Caco-2 (cell line): ENCODE measurements around the gene MYO9B. TPM values are rescaled to one million over a fixed set of nuclear protein-coding genes. Genes with fewer than 3 reads are reported as not detected.

ENCODE experiments used
- BruUV-seq: library from RNA; stranded (reverse); fragments of 400-500 nt; replicated peaks from 2 replicates; lab custom pipeline; 2021; lab: Mats Ljungman, UMichigan
- CTCF ChIA-PET: fragments of 300-600 bp; sonication (Branson Sonifier 250); formaldehyde crosslinking; loops from one replicate; lab custom pipeline; 2022; ENCODE audit warnings: antibody characterized with exemption; lab: Charles Lee
- POLR2A ChIA-PET: fragments of 300-600 bp; sonication (Branson Sonifier 250); formaldehyde crosslinking; loops from one replicate; lab custom pipeline; 2022; ENCODE audit warnings: antibody characterized with exemption; lab: Charles Lee
- DNase-seq, 2 experiments: peaks; one replicate each; pipeline versions ENCODE4 v3.0.0 to v3.0.0-alpha.2; 2020 to 2022
- H3K27me3 ChIP-seq: replicated peaks from 2 replicates; pipeline ENCODE4 v1.6.0; 2011; ENCODE audit warnings: low read length; ENCODE audit not compliant: control insufficient read depth, insufficient read depth
- H3K36me3 ChIP-seq: 2 replicates; pipeline ENCODE4 v1.5.1; 2011; ENCODE audit warnings: low read length; ENCODE audit not compliant: control insufficient read depth, insufficient read depth
- H3K4me1 ChIP-seq: fragments of 250-450 bp; sonication (Bioruptor Pico); 2 replicates; pipeline ENCODE4 v1.5.1; 2020; ENCODE audit warnings: mild to moderate bottlenecking
- H3K4me3 ChIP-seq: 2 replicates; pipeline ENCODE4 v1.5.1; 2011; ENCODE audit warnings: low read depth, mild to moderate bottlenecking, control low read depth, low read length
- H3K9me3 ChIP-seq: fragments of 250-450 bp; sonication (Bioruptor Pico); 2 replicates; pipeline ENCODE4 v1.5.1; 2020; ENCODE audit warnings: mild to moderate bottlenecking, moderate library complexity
- H3K27ac Mint-ChIP-seq: one replicate; pipeline ENCODE4 v1.8.0; 2022; ENCODE audit warnings: mixed read lengths; ENCODE audit not compliant: unreplicated experiment
- H3K27me3 Mint-ChIP-seq: one replicate; pipeline ENCODE4 v1.8.0; 2022; ENCODE audit warnings: mixed read lengths; ENCODE audit not compliant: insufficient read depth, unreplicated experiment
- H3K36me3 Mint-ChIP-seq: one replicate; pipeline ENCODE4 v1.8.0; 2022; ENCODE audit warnings: mild to moderate bottlenecking, mixed read lengths; ENCODE audit not compliant: insufficient read depth, unreplicated experiment
- H3K4me1 Mint-ChIP-seq: one replicate; pipeline ENCODE4 v1.8.0; 2022; ENCODE audit warnings: low read depth, mixed read lengths; ENCODE audit not compliant: unreplicated experiment
- H3K4me3 Mint-ChIP-seq: one replicate; pipeline ENCODE4 v1.8.0; 2022; ENCODE audit warnings: mild to moderate bottlenecking, moderate library complexity, mixed read lengths; ENCODE audit not compliant: unreplicated experiment
- H3K9me3 Mint-ChIP-seq: one replicate; pipeline ENCODE4 v1.8.0; 2022; ENCODE audit warnings: mixed read lengths; ENCODE audit not compliant: unreplicated experiment
- CTCF ChIP-seq, 2 experiments: fragments of 200-600 bp in 1 of 2; IDR thresholded peaks; 1 replicate in 1 of 2; 2 replicates in 1 of 2; pipeline versions ENCODE4 v1.5.1 to v1.8.0; 2011 to 2022; ENCODE audit warnings: antibody characterized with exemption in 1 of 2, control low read depth in 1 of 2, inconsistent platforms in 1 of 2, low read depth in 1 of 2, low read length in 1 of 2, mild to moderate bottlenecking in 1 of 2, moderate library complexity in 1 of 2; ENCODE audit not compliant: insufficient read depth in 1 of 2, severe bottlenecking in 1 of 2, unreplicated experiment in 1 of 2
- intact Hi-C: fragments of 100-400 bp; cut with micrococcal nuclease; formaldehyde crosslinking; loops from one replicate; pipeline ENCODE4 v1.10.0; 2022; ENCODE audit not compliant: unreplicated experiment
- total RNA-seq: library from RNA; stranded (reverse); gene quantifications from 2 replicates; pipeline ENCODE4 v1.2.3, GENCODE V29; 2022

The MYO9B gene
- total RNA-seq, 1 experiment from 2014 or later = 47.6 TPM

- Mint-ChIP-seq H3K4me1 (no peaks in the 10 kb centered on the region), H3K4me3 (no peak overlapping the region), H3K36me3 (peaks cover 37% of the 10 kb centered on the region), H3K27me3 (no peaks in the 10 kb centered on the region), H3K27ac (no peak overlapping the region), H3K9me3 (no peaks in the 10 kb centered on the region)
- CTCF ChIA-PET = no interaction called here
- no peaks in the 10 kb centered on the region for H3K36me3 ChIP-seq
- intact Hi-C loops = no loop called here
- no peaks in the 10 kb centered on the region for H3K9me3 ChIP-seq
- TF ChIP-seq CTCF (IDR thresholded peaks at IDR 0.05; ENCODE audit: insufficient read depth in 1 of 2, low read depth in 1 of 2, low read length in 1 of 2, severe bottlenecking in 1 of 2, unreplicated experiment in 1 of 2) = no peak
- POLR2A ChIA-PET = no interaction called here
- DNase-seq = no peak
- no peak overlapping the region for H3K4me3 ChIP-seq
- no TSS peak for BruUV-seq
- H3K27me3 ChIP-seq = no peaks in the 10 kb centered on the region
- no peaks in the 10 kb centered on the region for H3K4me1 ChIP-seq
These were observed 87.0 kb downstream of the MYO9B start for GRCh38 chr19:17162580-17162979.

DNA sequence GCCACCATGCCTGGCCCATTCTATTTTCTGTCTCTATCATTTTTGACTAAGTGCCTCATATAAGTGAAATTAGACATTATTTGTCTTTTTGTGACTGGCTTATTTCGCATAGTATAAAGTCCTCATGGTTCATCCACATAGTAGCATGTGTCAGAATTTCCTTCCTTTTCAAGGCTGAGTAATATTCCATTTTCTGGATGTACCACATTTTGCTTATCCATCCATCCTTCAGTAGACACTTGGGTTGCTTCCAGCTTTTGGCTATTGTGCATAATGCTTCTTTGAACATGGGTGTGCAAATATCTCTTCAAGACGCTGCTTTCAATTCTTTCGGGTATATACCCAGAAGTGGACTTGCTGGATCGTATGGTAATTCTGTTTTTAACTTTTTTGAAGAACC, 88.1 kb downstream of the MYO9B start:
- peaks cover 41% of the 10 kb centered on the region for H3K36me3 Mint-ChIP-seq
- BruUV-seq = no TSS peak
- no peak for TF ChIP-seq CTCF (IDR thresholded peaks at IDR 0.05; ENCODE audit: insufficient read depth in 1 of 2, low read depth in 1 of 2, low read length in 1 of 2, severe bottlenecking in 1 of 2, unreplicated experiment in 1 of 2)
- ChIA-PET POLR2A (no interaction called here), CTCF (no interaction called here)
- intact Hi-C loops = no loop called here
- H3K4me1 Mint-ChIP-seq = no peaks in the 10 kb centered on the region
- no peaks in the 10 kb centered on the region for H3K9me3 Mint-ChIP-seq
- no peaks in the 10 kb centered on the region for H3K27me3 ChIP-seq
- H3K4me3 ChIP-seq = no peak overlapping the region
- no peaks in the 10 kb centered on the region for H3K36me3 ChIP-seq
- H3K27me3 Mint-ChIP-seq = no peaks in the 10 kb centered on the region
- no peaks in the 10 kb centered on the region for H3K9me3 ChIP-seq
- no peak overlapping the region for H3K27ac Mint-ChIP-seq
- no peak overlapping the region for H3K4me3 Mint-ChIP-seq
- H3K4me1 ChIP-seq = no peaks in the 10 kb centered on the region
- no peak for DNase-seq

GRCh38 chr19:17164639-17165038, 89.1 kb downstream of the MYO9B start:
- Histone ChIP-seq H3K9me3 (no peaks in the 10 kb centered on the region), H3K36me3 (no peaks in the 10 kb centered on the region), H3K27me3 (no peaks in the 10 kb centered on the region), H3K4me3 (no peak overlapping the region), H3K4me1 (no peaks in the 10 kb centered on the region)
- Mint-ChIP-seq H3K4me3 (no peak overlapping the region), H3K36me3 (peaks cover 41% of the 10 kb centered on the region), H3K4me1 (no peaks in the 10 kb centered on the region), H3K27ac (no peak overlapping the region), H3K27me3 (no peaks in the 10 kb centered on the region), H3K9me3 (no peaks in the 10 kb centered on the region)
- BruUV-seq = no TSS peak
- TF ChIP-seq CTCF (IDR thresholded peaks at IDR 0.05; ENCODE audit: insufficient read depth in 1 of 2, low read depth in 1 of 2, low read length in 1 of 2, severe bottlenecking in 1 of 2, unreplicated experiment in 1 of 2) = no peak
- intact Hi-C loops = no loop called here
- POLR2A ChIA-PET = no interaction called here
- DNase-seq = no peak
- CTCF ChIA-PET = interaction anchor here (0.6 kb wide), 1 partner anchor 72 kb away, joined by 8 read pairs; no protein-coding TSS in a partner anchor
